ENCODE results near the gene DDN. TPM values are rescaled to one million over a fixed set of nuclear protein-coding genes. Genes with fewer than 3 reads are reported as not detected.
A peak's percentile ranks its signal among the peaks of the same experiment; 100 is the strongest.

Gene DDN
- total and polyA plus RNA-seq, 9 of the 15 experiments (the other 6 are each of a cell fraction or from before 2014, with no cell fraction given): 0.03 to 3.6 (median 1.6) TPM

DNA sequence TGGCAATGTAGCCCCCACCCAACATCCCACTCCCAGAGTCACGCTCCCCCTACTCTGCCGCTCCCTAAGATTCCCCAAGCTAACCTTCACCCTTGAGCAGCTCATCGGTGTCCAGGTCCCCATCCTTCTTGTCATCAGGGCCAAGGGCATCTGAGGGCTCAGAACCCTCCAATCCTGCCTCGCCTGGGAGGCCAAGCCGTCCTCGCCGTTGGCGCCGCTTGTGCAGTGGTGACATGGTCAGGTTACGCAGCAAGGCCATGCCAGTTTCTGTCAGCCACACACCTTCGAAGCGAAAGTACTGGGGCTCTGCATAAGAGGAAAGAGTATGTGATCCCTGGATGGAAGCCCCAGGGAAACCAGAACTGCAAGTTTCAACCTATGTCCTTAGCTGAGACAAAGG is 45.5 kb upstream of the DDN start (continued):
- TF ChIP-seq RBM22 (IDR thresholded peaks at IDR 0.05; ENCODE audit: low read depth, low read length, poor library complexity, severe bottlenecking) (no peak), RUNX1 (IDR thresholded peaks at IDR 0.05; ENCODE audit: low read depth) (no peak), KAT8 (IDR thresholded peaks at IDR 0.05; ENCODE audit: low read depth) (no peak), ZKSCAN8 (CRISPR knock-in tag; IDR thresholded peaks at IDR 0.05) (no peak), CBFA2T3 (IDR thresholded peaks at IDR 0.05) (no peak)

DNA sequence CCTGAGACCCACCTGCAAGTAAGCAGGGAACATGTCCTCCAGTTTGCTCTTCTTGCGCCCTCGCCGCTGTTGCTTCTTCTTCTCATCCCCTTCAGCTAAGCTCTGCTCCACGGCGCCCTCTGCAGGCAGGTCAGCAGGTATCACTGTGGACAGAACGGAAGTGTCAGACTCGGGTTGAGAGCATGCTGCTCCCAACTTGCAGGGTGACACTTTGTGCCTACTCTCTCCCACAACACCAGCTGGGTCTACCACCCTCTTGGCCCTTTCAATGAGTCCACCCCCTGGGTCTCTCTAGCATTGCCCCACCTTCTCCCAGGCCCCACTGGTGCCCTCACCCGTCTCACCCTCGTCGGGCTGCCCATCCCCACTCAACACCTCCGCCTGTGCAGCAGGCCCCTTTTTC is 44.7 kb upstream of the DDN start:
- no peaks in the 10 kb centered on the region for H3K9me1 ChIP-seq (ENCODE audit: control insufficient read depth, insufficient read depth, low read length)
- BruUV-seq (replicated peaks): TSS peak; percentile 25
- peak; percentile 75 to 86 (median 80) for DNase-seq (ENCODE audit: extremely low read depth in 1 of 4, low spot score in 3 of 4)
- intact Hi-C loops (cut with micrococcal nuclease) (no loop called here), in situ Hi-C loops (cut with MboI) (no loop called here)
- H3K9me3 ChIP-seq (replicated peaks; ENCODE audit: control insufficient read depth, insufficient read depth, low read depth, low read length): no peaks in the 10 kb centered on the region
- H3K79me2 ChIP-seq (ENCODE audit: control insufficient read depth, insufficient read depth, low read length): no peaks in the 10 kb centered on the region
- no peak overlapping the region for H3K4me2 ChIP-seq (ENCODE audit: insufficient read depth, low read length)
- H3K9ac ChIP-seq (ENCODE audit: insufficient read depth in 1 of 2, low read depth in 2 of 2, low read length in 2 of 2): 0 out of 4 replicates have a peak overlapping the region, but pooled peaks of 1 of the 2 experiments have one; percentile 29
- FAIRE-seq: peak; percentile 93
- no peak overlapping the region for H3K27ac ChIP-seq (ENCODE audit: extremely low read depth, low read depth, low read length)
- H3K36me3 ChIP-seq (ENCODE audit: control insufficient read depth, insufficient read depth, low read length): peaks cover 99% of the 10 kb centered on the region
- ChIA-PET POLR2A (interaction anchor here (0.6 to 3.4 kb wide), 13 partner anchors 9 to 87 kb away, joined by 3 to 13 read pairs (median 4); partner anchors contain the start of genes RHEBL1 and TUBA1B), CTCF (ENCODE audit: low intra/inter-chr PET ratio) (interaction anchor here (0.6 to 0.7 kb wide), 2 partner anchors 27 to 47 kb away, joined by 3 read pairs; no protein-coding TSS in a partner anchor)
- 55% methylated on average over 11 of the region's 11 CpGs for WGBS (ENCODE audit: insufficient coverage, low coverage, missing lambda C conversion rate)
- ATAC-seq: peak; percentile 95
- H3K27me3 ChIP-seq (ENCODE audit: control insufficient read depth in 2 of 2, insufficient read depth in 2 of 2, low read length in 2 of 2): no peaks in the 10 kb centered on the region
- H2AFZ ChIP-seq (ENCODE audit: low read depth, low read length): no peak overlapping the region
- H3K4me1 ChIP-seq (replicated peaks in 1 of 2; ENCODE audit: control insufficient read depth in 2 of 2, insufficient read depth in 2 of 2, low read length in 2 of 2): no peaks in the 10 kb centered on the region
- peaks cover 4% of the 10 kb centered on the region; the same call in 1 of the 2 replicates for H4K20me1 ChIP-seq (replicated peaks; ENCODE audit: control insufficient read depth, insufficient read depth, low read length)
- no peak overlapping the region for H3K4me3 ChIP-seq
- TF ChIP-seq HSF4 (CRISPR knock-in tag; IDR thresholded peaks at IDR 0.05; ENCODE audit: borderline replicate concordance) (no peak), ZNF23 (CRISPR knock-in tag; IDR thresholded peaks at IDR 0.05) (no peak), KDM5B (IDR thresholded peaks at IDR 0.05; ENCODE audit: insufficient replicate concordance, low read depth, low read length) (no peak), FOXM1 (IDR thresholded peaks at IDR 0.05; ENCODE audit: low read depth) (no peak), FOXM1 (CRISPR knock-in tag; IDR thresholded peaks at IDR 0.05; ENCODE audit: low read depth) (no peak), CHD2 (IDR thresholded peaks at IDR 0.05; ENCODE audit: low read depth, low read length) (no peak), NELFE (IDR thresholded peaks at IDR 0.05; ENCODE audit: insufficient read depth, insufficient read length) (no peak), ETV5 (CRISPR knock-in tag; IDR thresholded peaks at IDR 0.05; ENCODE audit: low read depth) (peak; percentile 72; the same call in 1 of the 2 replicates), ELF4 (CRISPR knock-in tag; IDR thresholded peaks at IDR 0.05) (0 out of 2 replicates have a peak, but pooled peaks have one; percentile 26)
- TF ChIP-seq, protein P1, sequence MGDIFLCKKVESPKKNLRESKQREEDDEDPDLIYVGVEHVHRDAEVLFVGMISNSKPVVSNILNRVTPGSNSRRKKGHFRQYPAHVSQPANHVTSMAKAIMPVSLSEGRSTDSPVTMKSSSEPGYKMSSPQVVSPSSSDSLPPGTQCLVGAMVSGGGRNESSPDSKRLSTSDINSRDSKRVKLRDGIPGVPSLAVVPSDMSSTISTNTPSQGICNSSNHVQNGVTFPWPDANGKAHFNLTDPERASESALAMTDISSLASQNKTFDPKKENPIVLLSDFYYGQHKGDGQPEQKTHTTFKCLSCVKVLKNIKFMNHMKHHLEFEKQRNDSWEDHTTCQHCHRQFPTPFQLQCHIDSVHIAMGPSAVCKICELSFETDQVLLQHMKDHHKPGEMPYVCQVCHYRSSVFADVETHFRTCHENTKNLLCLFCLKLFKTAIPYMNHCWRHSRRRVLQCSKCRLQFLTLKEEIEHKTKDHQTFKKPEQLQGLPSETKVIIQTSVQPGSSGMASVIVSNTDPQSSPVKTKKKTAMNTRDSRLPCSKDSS (IDR thresholded peaks at IDR 0.05; ENCODE audit: low read depth, partially characterized antibody): no peak
- TF ChIP-seq, protein P2, sequence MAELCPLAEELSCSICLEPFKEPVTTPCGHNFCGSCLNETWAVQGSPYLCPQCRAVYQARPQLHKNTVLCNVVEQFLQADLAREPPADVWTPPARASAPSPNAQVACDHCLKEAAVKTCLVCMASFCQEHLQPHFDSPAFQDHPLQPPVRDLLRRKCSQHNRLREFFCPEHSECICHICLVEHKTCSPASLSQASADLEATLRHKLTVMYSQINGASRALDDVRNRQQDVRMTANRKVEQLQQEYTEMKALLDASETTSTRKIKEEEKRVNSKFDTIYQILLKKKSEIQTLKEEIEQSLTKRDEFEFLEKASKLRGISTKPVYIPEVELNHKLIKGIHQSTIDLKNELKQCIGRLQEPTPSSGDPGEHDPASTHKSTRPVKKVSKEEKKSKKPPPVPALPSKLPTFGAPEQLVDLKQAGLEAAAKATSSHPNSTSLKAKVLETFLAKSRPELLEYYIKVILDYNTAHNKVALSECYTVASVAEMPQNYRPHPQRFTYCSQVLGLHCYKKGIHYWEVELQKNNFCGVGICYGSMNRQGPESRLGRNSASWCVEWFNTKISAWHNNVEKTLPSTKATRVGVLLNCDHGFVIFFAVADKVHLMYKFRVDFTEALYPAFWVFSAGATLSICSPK (IDR thresholded peaks at IDR 0.05; ENCODE audit: borderline replicate concordance): no peak
- TF ChIP-seq, protein P3, sequence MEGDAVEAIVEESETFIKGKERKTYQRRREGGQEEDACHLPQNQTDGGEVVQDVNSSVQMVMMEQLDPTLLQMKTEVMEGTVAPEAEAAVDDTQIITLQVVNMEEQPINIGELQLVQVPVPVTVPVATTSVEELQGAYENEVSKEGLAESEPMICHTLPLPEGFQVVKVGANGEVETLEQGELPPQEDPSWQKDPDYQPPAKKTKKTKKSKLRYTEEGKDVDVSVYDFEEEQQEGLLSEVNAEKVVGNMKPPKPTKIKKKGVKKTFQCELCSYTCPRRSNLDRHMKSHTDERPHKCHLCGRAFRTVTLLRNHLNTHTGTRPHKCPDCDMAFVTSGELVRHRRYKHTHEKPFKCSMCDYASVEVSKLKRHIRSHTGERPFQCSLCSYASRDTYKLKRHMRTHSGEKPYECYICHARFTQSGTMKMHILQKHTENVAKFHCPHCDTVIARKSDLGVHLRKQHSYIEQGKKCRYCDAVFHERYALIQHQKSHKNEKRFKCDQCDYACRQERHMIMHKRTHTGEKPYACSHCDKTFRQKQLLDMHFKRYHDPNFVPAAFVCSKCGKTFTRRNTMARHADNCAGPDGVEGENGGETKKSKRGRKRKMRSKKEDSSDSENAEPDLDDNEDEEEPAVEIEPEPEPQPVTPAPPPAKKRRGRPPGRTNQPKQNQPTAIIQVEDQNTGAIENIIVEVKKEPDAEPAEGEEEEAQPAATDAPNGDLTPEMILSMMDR (IDR thresholded peaks at IDR 0.05 in 2 of 3, conservative IDR thresholded peaks at IDR 0.05 in 1 of 3; ENCODE audit: insufficient read depth in 2 of 3, low read depth in 1 of 3, low read length in 3 of 3): peak; percentile 79 to 94 (median 84)

Data from K562 (cell line).